Body of pancreas (tissue), 4 donors: Measurements from ENCODE around the gene FAM222A. TPM values are rescaled to one million over a fixed set of nuclear protein-coding genes. Genes with fewer than 3 reads are reported as not detected.
A peak's percentile ranks its signal among the peaks of the same experiment; 100 is the strongest.

Experiments
- ATAC-seq: fragments of 150-250 bp; one replicate; pipeline ENCODE4 v1.9.1; 2016
- DNase-seq, 4 donors: peaks; one replicate each; pipeline ENCODE4 v3.0.0-alpha.2; 2019
- H3K27ac ChIP-seq, 4 donors: fragments of 200-600 bp; sonication (generic); 1 replicate in 3 of 4; 2 replicates in 1 of 4; pipeline versions ENCODE4 v1.5.1 to v1.6.1; 2016 to 2019; ENCODE audit warnings: mild to moderate bottlenecking in 1 of 4, mixed read lengths in 1 of 4, moderate library complexity in 1 of 4
- H3K27me3 ChIP-seq, 2 donors: fragments of 200-600 bp; sonication (generic); one replicate each; pipeline ENCODE4 v1.6.0; 2016; ENCODE audit warnings: mild to moderate bottlenecking in 1 of 2
- H3K36me3 ChIP-seq, 2 donors: fragments of 200-600 bp; sonication (generic); replicated peaks in 1 of 2; 2 replicates each; pipeline ENCODE4 v1.5.1; 2016; ENCODE audit warnings: low read depth in 2 of 2; ENCODE audit not compliant: insufficient read depth in 1 of 2
- H3K4me1 ChIP-seq: fragments of 200-600 bp; sonication (generic); one replicate; pipeline ENCODE4 v1.6.0; 2016
- H3K4me3 ChIP-seq, 2 donors: fragments of 200-600 bp; sonication (generic); 1 replicate in 1 of 2; 2 replicates in 1 of 2; pipeline ENCODE4 v1.5.1; 2016 to 2019
- H3K9me3 ChIP-seq, 3 donors: fragments of 200-600 bp; sonication (generic); 1 replicate in 2 of 3; 2 replicates in 1 of 3; pipeline ENCODE4 v1.5.1; 2016
- POLR2A ChIP-seq, 3 donors: fragments of 450-650 bp; IDR thresholded peaks; one replicate each; pipeline ENCODE4 v1.6.1; 2016; ENCODE audit warnings: antibody characterized with exemption in 3 of 3, mild to moderate bottlenecking in 2 of 3
- WGBS, 2 donors: methylation state at CpG; one replicate each; pipeline ENCODE4 v1.1.5; 2017; 5-methylcytosine and 5-hydroxymethylcytosine counted together
- intact Hi-C: fragments of 100-400 bp; cut with DNase I; formaldehyde crosslinking; loops from one replicate; pipeline ENCODE4 v1.15.1; 2023
- total RNA-seq, 2 donors: library from RNA; depleted of rRNA; stranded (reverse); fragments of >200 nt; gene quantifications; one replicate each; pipeline ENCODE4 v1.1.0, GENCODE V29; 2016
- TF ChIP-seq, protein P1 (sequence below), 7 experiments: fragments of 450-650 bp in 4 of 7; fragments of 200-600 bp in 3 of 7; sonication (generic) in 3 of 7; IDR thresholded peaks; one replicate each; pipeline ENCODE4 v1.5.1; 2016 to 2019; ENCODE audit warnings: antibody characterized with exemption in 7 of 7

The FAM222A gene
- 10 to 100 TPM in 1 of 2 donors, 1 to 10 TPM in 1; 8.0 to 16.2 TPM for total RNA-seq

DNA sequence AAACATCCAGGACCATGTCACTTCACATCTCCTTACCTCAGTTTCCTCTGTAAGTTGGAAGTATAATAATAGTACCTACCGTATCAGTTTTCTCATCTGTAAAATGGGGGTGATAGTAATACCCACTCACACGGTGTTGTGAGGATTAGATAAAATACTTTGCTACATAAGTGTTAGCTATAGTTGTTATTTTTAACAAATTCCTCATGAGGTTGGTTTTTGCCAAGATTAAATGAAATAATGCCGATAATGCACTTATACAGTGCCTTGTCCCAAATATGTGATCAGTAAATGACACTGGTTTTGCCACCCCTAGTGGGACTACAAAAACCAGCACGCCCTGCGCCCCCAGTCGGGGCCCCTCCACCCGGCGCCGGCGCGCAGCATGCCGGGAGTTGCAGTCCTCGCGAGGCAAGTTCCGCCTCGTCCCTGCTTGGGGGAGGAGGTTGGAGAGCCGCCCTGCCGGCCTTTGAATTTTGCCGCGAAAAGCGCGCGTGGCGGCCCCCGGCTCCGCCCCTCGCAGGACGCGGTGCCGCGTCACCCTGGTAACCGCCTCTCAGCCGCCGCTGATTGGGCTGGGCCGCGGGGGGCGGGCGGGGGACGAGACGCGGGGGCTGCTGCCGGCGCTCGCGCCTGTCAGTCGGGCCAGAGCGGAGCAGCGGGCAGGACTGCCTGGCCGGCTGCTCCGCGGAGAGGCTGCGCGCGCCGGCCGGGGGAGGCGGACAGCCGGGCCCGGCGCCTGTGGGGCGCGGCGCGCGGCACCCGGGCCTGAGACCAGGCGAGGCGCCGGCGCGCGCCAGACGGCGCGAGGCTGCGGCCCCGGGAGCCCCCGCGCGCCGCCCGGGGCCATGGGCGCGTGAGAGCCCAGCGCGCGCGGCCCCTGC, at the start of gene FAM222A:
FAM222A (plus strand) TSS at position 639 of the 884 bp plus-strand sequence. CDS start 30,322 bp downstream, outside the sequence.
- Histone ChIP-seq H3K4me3 (peak within 1 kb of the TSS; percentile 30 to 47), H3K9me3 (no peaks in the 10 kb centered on the region), H3K36me3 (no peaks in the 10 kb centered on the region), H3K27ac (peak within 1 kb of the TSS; percentile 25 to 74 (median 68)), H3K27me3 (no peaks in the 10 kb centered on the region), H3K4me1 (peaks cover 72% of the 10 kb centered on the region)
- ATAC-seq (peak; percentile 89), DNase-seq (peak; percentile 95 to 97 (median 97))
- 4 to 15% methylated on average over 4 to 22 of the region's 88 CpGs for WGBS, 2 donors
- TF ChIP-seq POLR2A (IDR thresholded peaks at IDR 0.05): peak; percentile 30 to 51 (median 51)
- TF ChIP-seq, protein P1, sequence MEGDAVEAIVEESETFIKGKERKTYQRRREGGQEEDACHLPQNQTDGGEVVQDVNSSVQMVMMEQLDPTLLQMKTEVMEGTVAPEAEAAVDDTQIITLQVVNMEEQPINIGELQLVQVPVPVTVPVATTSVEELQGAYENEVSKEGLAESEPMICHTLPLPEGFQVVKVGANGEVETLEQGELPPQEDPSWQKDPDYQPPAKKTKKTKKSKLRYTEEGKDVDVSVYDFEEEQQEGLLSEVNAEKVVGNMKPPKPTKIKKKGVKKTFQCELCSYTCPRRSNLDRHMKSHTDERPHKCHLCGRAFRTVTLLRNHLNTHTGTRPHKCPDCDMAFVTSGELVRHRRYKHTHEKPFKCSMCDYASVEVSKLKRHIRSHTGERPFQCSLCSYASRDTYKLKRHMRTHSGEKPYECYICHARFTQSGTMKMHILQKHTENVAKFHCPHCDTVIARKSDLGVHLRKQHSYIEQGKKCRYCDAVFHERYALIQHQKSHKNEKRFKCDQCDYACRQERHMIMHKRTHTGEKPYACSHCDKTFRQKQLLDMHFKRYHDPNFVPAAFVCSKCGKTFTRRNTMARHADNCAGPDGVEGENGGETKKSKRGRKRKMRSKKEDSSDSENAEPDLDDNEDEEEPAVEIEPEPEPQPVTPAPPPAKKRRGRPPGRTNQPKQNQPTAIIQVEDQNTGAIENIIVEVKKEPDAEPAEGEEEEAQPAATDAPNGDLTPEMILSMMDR (IDR thresholded peaks at IDR 0.05): peak in 5 of 7 experiments; percentile 10 to 39 (median 23)
- intact Hi-C loops: no loop called here

GRCh38 chr12:109664402-109664801, 49.2 kb upstream of the FAM222A start:
- Histone ChIP-seq H3K4me3 (no peak overlapping the region), H3K27me3 (no peaks in the 10 kb centered on the region), H3K36me3 (no peaks in the 10 kb centered on the region), H3K27ac (no peak overlapping the region), H3K4me1 (no peaks in the 10 kb centered on the region), H3K9me3 (no peaks in the 10 kb centered on the region)
- intact Hi-C loops: no loop called here
- 88 to 89% methylated on average over 2 of the region's 2 CpGs for WGBS, 2 donors
- TF ChIP-seq, protein P1 (IDR thresholded peaks at IDR 0.05): no peak
- no peak for TF ChIP-seq POLR2A (IDR thresholded peaks at IDR 0.05)
- no peak for ATAC-seq
- no peak for DNase-seq

DNA sequence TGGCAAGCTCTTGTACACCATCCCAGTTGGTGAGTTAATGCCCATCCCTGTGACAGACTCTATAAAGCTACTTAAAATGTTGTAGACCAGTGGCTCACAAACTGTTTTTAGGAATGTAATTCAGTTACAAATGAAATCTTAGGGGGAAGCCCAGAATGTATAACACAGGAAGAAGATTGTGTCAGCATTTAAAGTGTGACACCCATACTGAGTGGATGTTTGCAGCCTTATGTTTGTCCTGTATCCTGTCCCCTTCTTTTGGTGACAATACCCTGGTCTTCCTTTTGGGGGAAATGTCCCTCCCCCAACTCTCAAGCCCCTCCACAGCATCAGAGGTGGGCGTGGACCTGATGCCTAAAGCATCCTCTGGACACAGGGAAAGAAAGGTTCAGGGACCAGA, 47.6 kb upstream of the FAM222A start:
- no peak for ATAC-seq

GRCh38 chr12:109670731-109671130, 42.9 kb upstream of the FAM222A start:
- intact Hi-C loops: no loop called here
- DNase-seq: no peak
- TF ChIP-seq, protein P1 (IDR thresholded peaks at IDR 0.05): no peak
- no peak for TF ChIP-seq POLR2A (IDR thresholded peaks at IDR 0.05)
- H3K4me1 ChIP-seq: no peaks in the 10 kb centered on the region
- no peak for ATAC-seq
- H3K4me3 ChIP-seq: no peak overlapping the region
- no peaks in the 10 kb centered on the region for H3K9me3 ChIP-seq
- no peaks in the 10 kb centered on the region for H3K27me3 ChIP-seq
- no peak overlapping the region for H3K27ac ChIP-seq
- no peaks in the 10 kb centered on the region for H3K36me3 ChIP-seq
- WGBS, 2 donors: 49 to 72% methylated on average over 10 of the region's 10 CpGs

More for the DNA sequence above, 47.6 kb upstream of the FAM222A start:
- TF ChIP-seq, protein P1 (IDR thresholded peaks at IDR 0.05): no peak
- TF ChIP-seq POLR2A (IDR thresholded peaks at IDR 0.05): no peak
- intact Hi-C loops: no loop called here
- 50 to 76% methylated on average over 1 of the region's 1 CpG for WGBS, 2 donors
- Histone ChIP-seq H3K9me3 (no peaks in the 10 kb centered on the region), H3K27ac (no peak overlapping the region), H3K27me3 (no peaks in the 10 kb centered on the region), H3K36me3 (no peaks in the 10 kb centered on the region), H3K4me3 (no peak overlapping the region), H3K4me1 (no peaks in the 10 kb centered on the region)
- no peak for DNase-seq
